GM12878 (cell line): ENCODE measurements around the gene CACNG5. TPM values are rescaled to one million over a fixed set of nuclear protein-coding genes. Genes with fewer than 3 reads are reported as not detected.

ENCODE experiments used
- ASH2L ChIP-seq: fragments of 300-600, 200-600 bp; sonication (generic); IDR thresholded peaks from 2 replicates; pipeline ENCODE4 v1.6.1; 2017; ENCODE audit warnings: low read depth, mild to moderate bottlenecking, borderline replicate concordance
- BCL3 ChIP-seq: IDR thresholded peaks from 2 replicates; pipeline ENCODE4 v1.6.1; 2011; ENCODE audit warnings: borderline replicate concordance, low read depth, mild to moderate bottlenecking, moderate library complexity, low read length; ENCODE audit not compliant: insufficient read depth, poor library complexity, severe bottlenecking
- BHLHE40 ChIP-seq, 2 experiments: fragments of 450-650 bp in 1 of 2; IDR thresholded peaks; 2 replicates each; pipeline ENCODE4 v1.6.1; 2011 to 2017; ENCODE audit warnings: low read depth in 2 of 2, borderline replicate concordance in 1 of 2, improper control_type of control experiment in 1 of 2, low read length in 1 of 2, mild to moderate bottlenecking in 1 of 2
- CHD2 ChIP-seq: IDR thresholded peaks from 2 replicates; pipeline ENCODE4 v1.6.1; 2011; ENCODE audit warnings: low read depth, low read length, improper control_type of control experiment, borderline replicate concordance
- CTCF ChIP-seq, 3 experiments: IDR thresholded peaks in 2 of 3; conservative IDR thresholded peaks in 1 of 3; 2 replicates each; pipeline ENCODE4 v1.5.1; 2011; ENCODE audit warnings: low read depth in 3 of 3, low read length in 3 of 3, mild to moderate bottlenecking in 3 of 3, control low read depth in 2 of 3, moderate library complexity in 2 of 3, inconsistent platforms in 1 of 3, mixed read lengths in 1 of 3; ENCODE audit not compliant: control insufficient read depth in 2 of 3, insufficient read depth in 1 of 3; ENCODE audit errors: extremely low read depth in 1 of 3
- DPF2 ChIP-seq: fragments of 450-650 bp; IDR thresholded peaks from 2 replicates; pipeline ENCODE4 v1.6.1; 2017; ENCODE audit warnings: mild to moderate bottlenecking
- ESRRA ChIP-seq: IDR thresholded peaks from 2 replicates; pipeline ENCODE4 v1.6.1; 2012; ENCODE audit warnings: mild to moderate bottlenecking, low read length, improper control_type of control experiment
- LARP7 ChIP-seq: fragments of 450-650 bp; IDR thresholded peaks from 2 replicates; pipeline ENCODE4 v1.6.1; 2017; ENCODE audit warnings: mild to moderate bottlenecking
- MXI1 ChIP-seq: fragments of 150-350 bp; IDR thresholded peaks from 2 replicates; pipeline ENCODE4 v1.6.1; 2011; ENCODE audit warnings: low read depth, mild to moderate bottlenecking, inconsistent platforms, low read length, improper control_type of control experiment
- NBN ChIP-seq: fragments of 450-650 bp; IDR thresholded peaks from 2 replicates; pipeline ENCODE4 v1.6.1; 2016
- NFXL1 ChIP-seq: fragments of 450-650 bp; IDR thresholded peaks from 2 replicates; pipeline ENCODE4 v1.6.1; 2017; ENCODE audit warnings: antibody characterized with exemption, mild to moderate bottlenecking, borderline replicate concordance
- POU2F2 ChIP-seq: IDR thresholded peaks from 3 replicates; pipeline ENCODE4 v1.6.1; 2011; ENCODE audit warnings: low read depth, mild to moderate bottlenecking, low read length, borderline replicate concordance
- RELB ChIP-seq: fragments of 450-650 bp; IDR thresholded peaks from 2 replicates; pipeline ENCODE4 v1.6.1; 2017; ENCODE audit warnings: low read depth, mild to moderate bottlenecking, moderate library complexity
- RFX5 ChIP-seq: IDR thresholded peaks from 2 replicates; pipeline ENCODE4 v1.6.1; 2011; ENCODE audit warnings: low read depth, low read length, improper control_type of control experiment
- SKIL ChIP-seq: fragments of 450-650 bp; IDR thresholded peaks from 2 replicates; pipeline ENCODE4 v1.6.1; 2017; ENCODE audit warnings: mild to moderate bottlenecking, low read depth, inconsistent platforms; ENCODE audit not compliant: poor library complexity, severe bottlenecking
- SMARCA5 ChIP-seq: fragments of 450-650 bp; IDR thresholded peaks from 2 replicates; pipeline ENCODE4 v1.6.1; 2017; ENCODE audit warnings: mild to moderate bottlenecking
- SMC3 ChIP-seq: IDR thresholded peaks from 2 replicates; pipeline ENCODE4 v1.6.1; 2011; ENCODE audit warnings: low read length, improper control_type of control experiment, borderline replicate concordance
- TBL1XR1 ChIP-seq: IDR thresholded peaks from 2 replicates; pipeline ENCODE4 v1.6.1; 2012; ENCODE audit warnings: low read depth, low read length, improper control_type of control experiment
- YY1 ChIP-seq: IDR thresholded peaks from 2 replicates; pipeline ENCODE4 v1.6.1; 2011; ENCODE audit warnings: low read depth, mild to moderate bottlenecking, low read length
- polyA plus RNA-seq, 11 experiments: library from polyadenylated mRNA; depleted of rRNA in 4 of 11; unstranded in 6 of 11; stranded (reverse) in 5 of 11; fragments of >200 nt; fragmentation: Nextera tagmentation in 4 of 11; fragmentation: Illumina TruSeq in 1 of 11; extraction: Ambion mirVana in 4 of 11; extraction: Trizol in 1 of 11; gene quantifications; 1 replicate in 1 of 11; 2 replicates in 10 of 11; pipeline versions ENCODE4 v1.2.1 to v1.2.3, GENCODE V29; 2011 to 2016; ENCODE audit warnings: inconsistent platforms in 2 of 11, missing spikeins in 2 of 11, low read depth in 1 of 11
- total RNA-seq, 4 experiments: library from RNA; depleted of rRNA in 3 of 4; stranded (reverse); fragments of >200 nt in 3 of 4; fragmentation: Illumina TruSeq in 1 of 4; extraction: Trizol in 1 of 4; gene quantifications; 2 replicates each; pipeline versions ENCODE4 v1.2.1 to v1.2.3, GENCODE V29; 2013 to 2021

CACNG5 gene
- total and polyA plus RNA-seq, 10 of the 15 experiments (the other 5 are each of a cell fraction or from before 2014, with no cell fraction given): not detected

- TF ChIP-seq SKIL: peak; percentile 31
- peak; percentile 95 for TF ChIP-seq YY1
- TF ChIP-seq NBN: 0 out of 2 replicates have a peak, but pooled peaks have one; percentile 17
- 0 out of 2 replicates have a peak, but pooled peaks have one; percentile 37 for TF ChIP-seq ESRRA
- peak; percentile 96 for TF ChIP-seq SMC3
- no peak for TF ChIP-seq NFXL1
- TF ChIP-seq DPF2: 0 out of 2 replicates have a peak, but pooled peaks have one; percentile 26
- TF ChIP-seq TBL1XR1: 0 out of 2 replicates have a peak, but pooled peaks have one; percentile 40
- TF ChIP-seq BHLHE40 (IDR thresholded peaks at IDR 0.05; ENCODE audit: borderline replicate concordance in 1 of 2, low read depth in 2 of 2, low read length in 1 of 2): peak in 1 of 2 experiments; percentile 45; a peak in 1 of 4 replicates
- TF ChIP-seq ASH2L: no peak
- peak; percentile 92; the same call in 2 of the 3 replicates for TF ChIP-seq POU2F2
- no peak for TF ChIP-seq BCL3
- peak; percentile 53; the same call in 1 of the 2 replicates for TF ChIP-seq MXI1
- 0 out of 2 replicates have a peak, but pooled peaks have one; percentile 42 for TF ChIP-seq CHD2
- TF ChIP-seq CTCF (IDR thresholded peaks at IDR 0.05 in 2 of 3, conservative IDR thresholded peaks at IDR 0.05 in 1 of 3; ENCODE audit: control insufficient read depth in 2 of 3, extremely low read depth in 1 of 3, insufficient read depth in 1 of 3, low read depth in 3 of 3, low read length in 3 of 3): peak; percentile 83 to 92 (median 87)
- TF ChIP-seq LARP7: 0 out of 2 replicates have a peak, but pooled peaks have one; percentile 25
- TF ChIP-seq RELB: peak; percentile 29; the same call in 1 of the 2 replicates
- TF ChIP-seq RFX5: no peak
- peak; percentile 50; the same call in 1 of the 2 replicates for TF ChIP-seq SMARCA5
Measured at GRCh38 chr17:66906321-66907278, 71.7 kb downstream of the CACNG5 start (continued).
